ENCODE data around the gene TEAD3. TPM values are rescaled to one million over a fixed set of nuclear protein-coding genes. Genes with fewer than 3 reads are reported as not detected.

TEAD3 gene
- total RNA-seq, 1 donor from 2014 or later, result 75.5 TPM

- Mint-ChIP-seq H3K36me3 (ENCODE audit: low read depth, unreplicated experiment) (no peaks in the 10 kb centered on the region), H3K9me3 (ENCODE audit: unreplicated experiment) (no peaks in the 10 kb centered on the region), H3K4me3 (ENCODE audit: unreplicated experiment) (no peak within 1 kb of the TSS), H3K27me3 (ENCODE audit: low read depth, unreplicated experiment) (peaks cover 31% of the 10 kb centered on the region), H3K4me1 (ENCODE audit: low read depth, unreplicated experiment) (no peaks in the 10 kb centered on the region), H3K27ac (ENCODE audit: unreplicated experiment) (no peak within 1 kb of the TSS)
- Histone ChIP-seq H3K4me1 (ENCODE audit: insufficient read depth, low read length) (no peaks in the 10 kb centered on the region), H3K9ac (ENCODE audit: low read length) (no peak within 1 kb of the TSS), H3K27me3 (ENCODE audit: insufficient read depth, low read length) (peaks cover 12% of the 10 kb centered on the region), H3K4me3 (ENCODE audit: insufficient read depth, low read depth, low read length) (no peak within 1 kb of the TSS), H3K4me2 (ENCODE audit: low read length) (peak within 1 kb of the TSS; percentile 51), H3K27ac (ENCODE audit: low read depth, low read length) (no peak within 1 kb of the TSS), H4K20me1 (ENCODE audit: insufficient read depth, low read length) (no peaks in the 10 kb centered on the region), H3K36me3 (ENCODE audit: insufficient read depth, low read length) (no peaks in the 10 kb centered on the region), H3K79me2 (ENCODE audit: insufficient read depth, low read length) (no peaks in the 10 kb centered on the region), H2AFZ (ENCODE audit: low read depth, low read length) (no peak within 1 kb of the TSS), H3K9me3 (ENCODE audit: insufficient read depth, low read depth, low read length) (no peaks in the 10 kb centered on the region)
- TF ChIP-seq EZH2 (IDR thresholded peaks at IDR 0.05; ENCODE audit: insufficient read depth, low read length) (no peak), CTCF (IDR thresholded peaks at IDR 0.05; ENCODE audit: insufficient read depth, low read depth, low read length) (no peak)
- FAIRE-seq (no peak), DNase-seq (ENCODE audit: low read depth) (no peak)
Observed at GRCh38 chr6:35512740-35513139, 15.9 kb upstream of the TEAD3 start, which contains the start of gene TULP1. TSS of gene TULP1 (minus strand) at chr6:35512896. CDS start at chr6:35512858, 38 bp downstream.

- Mint-ChIP-seq H3K27me3 (ENCODE audit: low read depth, unreplicated experiment) (peaks cover 32% of the 10 kb centered on the region), H3K27ac (ENCODE audit: unreplicated experiment) (no peak overlapping the region), H3K36me3 (ENCODE audit: low read depth, unreplicated experiment) (no peaks in the 10 kb centered on the region), H3K4me3 (ENCODE audit: unreplicated experiment) (no peak overlapping the region), H3K9me3 (ENCODE audit: unreplicated experiment) (no peaks in the 10 kb centered on the region), H3K4me1 (ENCODE audit: low read depth, unreplicated experiment) (no peaks in the 10 kb centered on the region)
- DNase-seq (ENCODE audit: low read depth) (no peak), FAIRE-seq (no peak)
- H3K27me3 ChIP-seq (ENCODE audit: insufficient read depth, low read length), result peaks cover 12% of the 10 kb centered on the region
- no peak overlapping the region for H3K4me2 ChIP-seq (ENCODE audit: low read length)
- no peak overlapping the region for H3K27ac ChIP-seq (ENCODE audit: low read depth, low read length)
- no peaks in the 10 kb centered on the region for H3K79me2 ChIP-seq (ENCODE audit: insufficient read depth, low read length)
- H3K9me3 ChIP-seq (ENCODE audit: insufficient read depth, low read depth, low read length), result no peaks in the 10 kb centered on the region
- no peak overlapping the region for H3K4me3 ChIP-seq (ENCODE audit: insufficient read depth, low read depth, low read length)
- H2AFZ ChIP-seq (ENCODE audit: low read depth, low read length), result no peak overlapping the region
- no peak for TF ChIP-seq CTCF (IDR thresholded peaks at IDR 0.05; ENCODE audit: insufficient read depth, low read depth, low read length)
- no peak for TF ChIP-seq EZH2 (IDR thresholded peaks at IDR 0.05; ENCODE audit: insufficient read depth, low read length)
- no peaks in the 10 kb centered on the region for H3K36me3 ChIP-seq (ENCODE audit: insufficient read depth, low read length)
- H4K20me1 ChIP-seq (ENCODE audit: insufficient read depth, low read length), result no peaks in the 10 kb centered on the region
- no peaks in the 10 kb centered on the region for H3K4me1 ChIP-seq (ENCODE audit: insufficient read depth, low read length)
- H3K9ac ChIP-seq (ENCODE audit: low read length), result no peak overlapping the region
Observed at GRCh38 chr6:35512006-35512405, 15.1 kb upstream of the TEAD3 start.

- Histone ChIP-seq H4K20me1 (ENCODE audit: insufficient read depth, low read length) (no peaks in the 10 kb centered on the region), H3K27me3 (ENCODE audit: insufficient read depth, low read length) (peaks cover 12% of the 10 kb centered on the region), H2AFZ (ENCODE audit: low read depth, low read length) (no peak overlapping the region), H3K79me2 (ENCODE audit: insufficient read depth, low read length) (no peaks in the 10 kb centered on the region), H3K27ac (ENCODE audit: low read depth, low read length) (no peak overlapping the region), H3K36me3 (ENCODE audit: insufficient read depth, low read length) (no peaks in the 10 kb centered on the region), H3K9me3 (ENCODE audit: insufficient read depth, low read depth, low read length) (no peaks in the 10 kb centered on the region), H3K9ac (ENCODE audit: low read length) (no peak overlapping the region), H3K4me1 (ENCODE audit: insufficient read depth, low read length) (no peaks in the 10 kb centered on the region), H3K4me2 (ENCODE audit: low read length) (peak overlapping the region; percentile 51), H3K4me3 (ENCODE audit: insufficient read depth, low read depth, low read length) (no peak overlapping the region)
- H3K4me1 Mint-ChIP-seq (ENCODE audit: low read depth, unreplicated experiment), result no peaks in the 10 kb centered on the region
- TF ChIP-seq CTCF (IDR thresholded peaks at IDR 0.05; ENCODE audit: insufficient read depth, low read depth, low read length) (no peak), EZH2 (IDR thresholded peaks at IDR 0.05; ENCODE audit: insufficient read depth, low read length) (peak; percentile 61)
- FAIRE-seq, result no peak
- peaks cover 32% of the 10 kb centered on the region for H3K27me3 Mint-ChIP-seq (ENCODE audit: low read depth, unreplicated experiment)
- no peaks in the 10 kb centered on the region for H3K36me3 Mint-ChIP-seq (ENCODE audit: low read depth, unreplicated experiment)
- H3K27ac Mint-ChIP-seq (ENCODE audit: unreplicated experiment), result no peak overlapping the region
- no peak overlapping the region for H3K4me3 Mint-ChIP-seq (ENCODE audit: unreplicated experiment)
- DNase-seq (ENCODE audit: low read depth), result no peak
- H3K9me3 Mint-ChIP-seq (ENCODE audit: unreplicated experiment), result no peaks in the 10 kb centered on the region
Observed at GRCh38 chr6:35511562-35511941, 14.7 kb upstream of the TEAD3 start.

All from astrocyte (in vitro differentiated cells and primary cell).